CD14-positive monocyte (primary cell): ENCODE results near the gene KIAA1614. TPM values are rescaled to one million over a fixed set of nuclear protein-coding genes. Genes with fewer than 3 reads are reported as not detected.

Source experiments
- DNase-seq, 3 donors: peaks; one replicate each; pipeline ENCODE4 v3.0.0-alpha.2; 2011 to 2022
- H2AFZ ChIP-seq: 2 replicates; pipeline ENCODE4 v1.6.0; 2012; ENCODE audit warnings: mild to moderate bottlenecking, low read depth, low read length, inconsistent platforms; ENCODE audit not compliant: insufficient read depth, poor library complexity, severe bottlenecking
- H3K27ac ChIP-seq, 2 donors: 1 replicate in 1 of 2; 2 replicates in 1 of 2; pipeline ENCODE4 v1.5.1; 2012 to 2013; ENCODE audit warnings: low read length in 2 of 2, control low read depth in 1 of 2, inconsistent platforms in 1 of 2, low read depth in 1 of 2, mild to moderate bottlenecking in 1 of 2
- H3K27me3 ChIP-seq, 2 donors: one replicate each; pipeline versions ENCODE4 v1.6.0 to v1.6.1; 2011 to 2013; ENCODE audit warnings: low read length in 2 of 2; ENCODE audit not compliant: control insufficient read depth in 2 of 2, insufficient read depth in 2 of 2
- H3K36me3 ChIP-seq, 2 donors: replicated peaks in 1 of 2; 1 replicate in 1 of 2; 2 replicates in 1 of 2; pipeline versions ENCODE4 v1.5.1 to v1.6.1; 2012 to 2013; ENCODE audit warnings: low read length in 2 of 2, control low read depth in 1 of 2, inconsistent platforms in 1 of 2, mild to moderate bottlenecking in 1 of 2; ENCODE audit not compliant: insufficient read depth in 2 of 2, control insufficient read depth in 1 of 2
- H3K4me1 ChIP-seq, 2 donors: 1 replicate in 1 of 2; 2 replicates in 1 of 2; pipeline versions ENCODE4 v1.5.1 to v1.6.1; 2012 to 2013; ENCODE audit warnings: low read length in 2 of 2, control low read depth in 1 of 2, inconsistent platforms in 1 of 2, mild to moderate bottlenecking in 1 of 2, moderate library complexity in 1 of 2; ENCODE audit not compliant: insufficient read depth in 2 of 2, control insufficient read depth in 1 of 2
- H3K4me2 ChIP-seq: replicated peaks from 2 replicates; pipeline ENCODE3; 2012; ENCODE audit warnings: low read length, moderate library complexity, mild to moderate bottlenecking; ENCODE audit not compliant: poor library complexity, severe bottlenecking; ENCODE audit errors: extremely low read depth
- H3K4me3 ChIP-seq, 3 experiments: fragments of 200-600 bp in 1 of 3; sonication (generic) in 1 of 3; replicated peaks in 1 of 3; 1 replicate in 2 of 3; 2 replicates in 1 of 3; pipeline ENCODE4 v1.5.1; 2011 to 2013; ENCODE audit warnings: low read length in 3 of 3, mild to moderate bottlenecking in 3 of 3, control low read depth in 2 of 3, low read depth in 2 of 3, inconsistent platforms in 1 of 3, moderate library complexity in 1 of 3
- H3K79me2 ChIP-seq: 2 replicates; pipeline ENCODE4 v1.6.0; 2012; ENCODE audit warnings: mild to moderate bottlenecking, control low read depth, inconsistent platforms, low read length, moderate library complexity; ENCODE audit not compliant: insufficient read depth
- H3K9ac ChIP-seq: 2 replicates; pipeline ENCODE4 v1.6.0; 2017; ENCODE audit warnings: low read length, mild to moderate bottlenecking; ENCODE audit not compliant: insufficient read depth, poor library complexity, severe bottlenecking
- H3K9me3 ChIP-seq, 2 donors: replicated peaks in 1 of 2; 1 replicate in 1 of 2; 2 replicates in 1 of 2; pipeline versions ENCODE4 v1.5.1 to v1.6.1; 2012 to 2013; ENCODE audit warnings: low read length in 2 of 2, control low read depth in 1 of 2; ENCODE audit not compliant: control insufficient read depth in 1 of 2, insufficient read depth in 1 of 2
- H4K20me1 ChIP-seq: 2 replicates; pipeline ENCODE4 v1.6.0; 2012; ENCODE audit warnings: mild to moderate bottlenecking, low read length, control low read depth, moderate library complexity; ENCODE audit not compliant: insufficient read depth
- H3K27ac Mint-ChIP-seq, 7 donors: one replicate each; pipeline ENCODE4 v1.8.0; 2020; ENCODE audit warnings: mild to moderate bottlenecking in 7 of 7, mixed read lengths in 7 of 7, moderate library complexity in 6 of 7, inconsistent platforms in 2 of 7
- H3K27me3 Mint-ChIP-seq, 3 donors: one replicate each; pipeline ENCODE4 v1.8.0; 2021 to 2022; ENCODE audit warnings: low read depth in 3 of 3, mild to moderate bottlenecking in 3 of 3, mixed read lengths in 3 of 3, moderate library complexity in 3 of 3, inconsistent platforms in 1 of 3
- H3K36me3 Mint-ChIP-seq, 2 donors: one replicate each; pipeline ENCODE4 v1.8.0; 2020; ENCODE audit warnings: mixed read lengths in 2 of 2, inconsistent platforms in 1 of 2, mild to moderate bottlenecking in 1 of 2
- H3K4me1 Mint-ChIP-seq: one replicate; pipeline ENCODE4 v1.8.0; 2020; ENCODE audit warnings: mild to moderate bottlenecking, mixed read lengths
- H3K4me3 Mint-ChIP-seq, 2 donors: one replicate each; pipeline ENCODE4 v1.8.0; 2020; ENCODE audit warnings: mild to moderate bottlenecking in 2 of 2, mixed read lengths in 2 of 2, moderate library complexity in 1 of 2
- H3K9me3 Mint-ChIP-seq, 7 donors: one replicate each; pipeline ENCODE4 v1.8.0; 2020 to 2022; ENCODE audit warnings: mixed read lengths in 7 of 7, mild to moderate bottlenecking in 6 of 7, moderate library complexity in 6 of 7, inconsistent platforms in 2 of 7
- CTCF ChIP-seq: fragments of 200-600 bp; IDR thresholded peaks from one replicate; pipeline ENCODE4 v1.8.0; 2022; ENCODE audit warnings: antibody characterized with exemption, mild to moderate bottlenecking
- WGBS: methylation state at CpG from one replicate; pipeline ENCODE4 v1.1.5; 2013; ENCODE audit warnings: missing lambda C conversion rate; ENCODE audit not compliant: insufficient coverage; 5-methylcytosine and 5-hydroxymethylcytosine counted together
- intact Hi-C, 2 donors: fragments of 100-400 bp; cut with micrococcal nuclease; formaldehyde crosslinking; loops; one replicate each; pipeline versions ENCODE4 v1.15.0 to v1.15.1; 2023
- polyA plus RNA-seq, 3 donors: library from polyadenylated mRNA; depleted of rRNA in 1 of 3; unstranded in 2 of 3; stranded (reverse) in 1 of 3; fragments of 300-500 nt in 2 of 3; fragments of >200 nt in 1 of 3; fragmentation: Illumina TruSeq in 2 of 3; gene quantifications; 1 replicate in 2 of 3; 2 replicates in 1 of 3; pipeline ENCODE4 v1.2.3, GENCODE V29; 2012 to 2021

Gene KIAA1614
- polyA plus RNA-seq, 3 donors, result 0.08 TPM; not detected in 2

- no peaks in the 10 kb centered on the region for H3K79me2 ChIP-seq
- peak overlapping the region; percentile 53 for H3K9ac ChIP-seq
- H4K20me1 ChIP-seq, result peaks cover 56% of the 10 kb centered on the region
- no peaks in the 10 kb centered on the region for H3K9me3 ChIP-seq
- WGBS, result 5% methylated on average over 40 of the region's 41 CpGs
- peaks cover 0 to 4% of the 10 kb centered on the region in 2 donors for H3K27me3 ChIP-seq
- intact Hi-C loops, result no loop called here
- H3K4me3 Mint-ChIP-seq, result peak overlapping the region; percentile 59 to 62
- H3K27me3 Mint-ChIP-seq, result peaks cover 0 to 14% (median 10%) of the 10 kb centered on the region in 3 donors
- H2AFZ ChIP-seq, result peak overlapping the region; percentile 76
- peak overlapping the region; percentile 75 for H3K4me2 ChIP-seq
- H3K4me1 Mint-ChIP-seq, result peaks cover 14% of the 10 kb centered on the region
- no peak overlapping the region for H3K27ac ChIP-seq
- no peak overlapping the region for H3K27ac Mint-ChIP-seq
- DNase-seq, result no peak
- peaks cover 30 to 31% of the 10 kb centered on the region in 2 donors for H3K36me3 Mint-ChIP-seq
- TF ChIP-seq CTCF, result peak; percentile 17
- peaks cover 12 to 18% of the 10 kb centered on the region in 2 donors for H3K4me1 ChIP-seq
- peaks cover 5 to 30% of the 10 kb centered on the region in 2 donors for H3K36me3 ChIP-seq
- peaks cover 0 to 2% (median under 1%) of the 10 kb centered on the region in 7 donors for H3K9me3 Mint-ChIP-seq
- peak overlapping the region; percentile 17 to 76 (median 49) for H3K4me3 ChIP-seq
Observed at GRCh38 chr1:180953291-180954004, 40.8 kb downstream of the KIAA1614 start.

- no peak for TF ChIP-seq CTCF
- peaks cover 0 to 4% of the 10 kb centered on the region in 2 donors for H3K27me3 ChIP-seq
- peaks cover 5 to 37% of the 10 kb centered on the region in 2 donors for H3K36me3 ChIP-seq
- peaks cover 14% of the 10 kb centered on the region for H3K4me1 Mint-ChIP-seq
- peaks cover 63% of the 10 kb centered on the region for H4K20me1 ChIP-seq
- peaks cover 33 to 37% of the 10 kb centered on the region in 2 donors for H3K36me3 Mint-ChIP-seq
- H3K4me2 ChIP-seq, result peak overlapping the region; percentile 75
- H3K9ac ChIP-seq, result peak overlapping the region; percentile 53
- H3K4me1 ChIP-seq, result peaks cover 12 to 18% of the 10 kb centered on the region in 2 donors
- peak overlapping the region; percentile 71 to 72 for H3K4me3 Mint-ChIP-seq
- peak overlapping the region; percentile 76 for H2AFZ ChIP-seq
- no peaks in the 10 kb centered on the region for H3K9me3 ChIP-seq
- H3K4me3 ChIP-seq, result peak overlapping the region; percentile 28 to 76 (median 49)
- intact Hi-C loops, result no loop called here
- H3K9me3 Mint-ChIP-seq, result peaks cover 0 to 2% (median 0%) of the 10 kb centered on the region in 7 donors
- H3K27ac ChIP-seq, result no peak overlapping the region
- peak overlapping the region in 1 of 7 donors; percentile 35 for H3K27ac Mint-ChIP-seq
- H3K79me2 ChIP-seq, result no peaks in the 10 kb centered on the region
- H3K27me3 Mint-ChIP-seq, result peaks cover 0 to 14% (median 10%) of the 10 kb centered on the region in 3 donors
- DNase-seq, result peak; percentile 18 to 56 (median 52)
- WGBS, result 24% methylated on average over 74 of the region's 74 CpGs
Observed at GRCh38 chr1:180954005-180954800, 41.5 kb downstream of the KIAA1614 start.
